GM19468 (cell line): ENCODE data around the gene BTNL8.
"Not testable (repeated sequence)": the region's sequence is repeated elsewhere in the genome, so short reads cannot be mapped to it uniquely, and the experiment has no call there.

ENCODE experiments used
- ATAC-seq: cut with Tn5 transposase; IDR thresholded peaks from one replicate; pipeline ENCODE4 v1.9.1; 2021; ENCODE audit warnings: mild to moderate bottlenecking, moderate library complexity, moderate number of reproducible peaks; ENCODE audit not compliant: unreplicated experiment; ENCODE audit errors: extremely low read depth

Gene BTNL8

DNA sequence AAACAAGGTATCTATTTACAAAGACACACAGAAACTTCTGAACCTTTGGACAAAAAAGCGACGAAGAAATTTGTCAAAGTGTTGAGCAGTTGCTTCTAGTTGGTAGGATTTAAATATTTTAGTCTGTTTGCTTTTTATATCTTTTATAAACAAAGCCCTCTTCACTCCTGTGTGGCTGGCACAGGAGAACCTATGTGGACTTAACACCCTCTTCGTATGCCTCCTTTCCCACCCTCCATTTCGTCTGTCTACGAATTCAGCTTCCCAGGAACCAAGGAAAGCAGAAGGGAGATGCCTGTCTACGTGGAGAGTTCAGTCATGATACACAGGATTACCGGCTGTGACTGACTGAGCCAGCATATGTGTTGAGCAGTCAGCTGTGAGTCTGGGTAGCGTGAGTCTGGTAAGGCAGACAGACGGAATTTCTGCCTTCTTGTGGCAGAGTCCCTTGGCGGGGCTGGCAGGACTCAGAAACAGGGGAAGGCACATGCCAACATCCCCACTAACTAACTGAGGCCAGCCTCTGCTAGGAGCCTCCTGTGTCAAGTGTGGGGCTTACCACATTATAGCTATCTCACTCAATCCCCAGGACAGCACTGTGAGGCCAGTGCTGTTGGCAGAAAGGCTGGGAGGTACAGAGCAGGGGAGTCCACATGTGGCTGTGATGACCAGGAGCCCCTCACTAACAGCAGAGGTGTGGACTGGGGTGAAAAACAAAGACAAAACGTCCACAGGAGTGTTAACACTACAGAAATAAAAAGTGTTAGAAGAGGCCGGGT lies 24.0 kb upstream of the BTNL8 start:
- no peak for ATAC-seq

DNA sequence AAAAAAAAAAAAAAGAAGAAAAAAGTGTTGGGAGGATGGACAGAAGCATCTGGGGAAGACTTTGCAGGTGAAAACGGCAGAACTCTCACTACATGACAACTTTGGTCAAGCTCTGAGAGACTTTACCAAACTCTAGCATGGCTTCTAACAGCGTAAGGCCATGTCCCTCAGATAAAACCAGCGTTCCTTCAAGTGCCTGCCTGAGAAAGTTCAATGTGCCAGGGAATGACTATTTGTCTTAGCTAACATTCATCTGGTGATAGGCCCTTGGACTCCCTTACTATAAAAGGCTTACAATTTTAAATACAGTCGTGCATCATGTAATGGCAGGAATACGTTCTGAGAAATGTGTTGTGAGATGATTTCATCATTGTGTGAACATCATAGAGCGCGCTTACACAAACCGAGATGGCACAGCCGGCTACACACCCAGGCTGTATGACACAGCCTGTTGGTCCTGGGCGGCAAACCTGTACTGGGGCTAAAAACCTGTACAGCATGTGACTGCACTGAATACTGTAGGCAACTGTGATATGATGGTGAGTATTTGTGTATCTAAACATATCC lies 23.0 kb upstream of the BTNL8 start:
- no peak for ATAC-seq

DNA sequence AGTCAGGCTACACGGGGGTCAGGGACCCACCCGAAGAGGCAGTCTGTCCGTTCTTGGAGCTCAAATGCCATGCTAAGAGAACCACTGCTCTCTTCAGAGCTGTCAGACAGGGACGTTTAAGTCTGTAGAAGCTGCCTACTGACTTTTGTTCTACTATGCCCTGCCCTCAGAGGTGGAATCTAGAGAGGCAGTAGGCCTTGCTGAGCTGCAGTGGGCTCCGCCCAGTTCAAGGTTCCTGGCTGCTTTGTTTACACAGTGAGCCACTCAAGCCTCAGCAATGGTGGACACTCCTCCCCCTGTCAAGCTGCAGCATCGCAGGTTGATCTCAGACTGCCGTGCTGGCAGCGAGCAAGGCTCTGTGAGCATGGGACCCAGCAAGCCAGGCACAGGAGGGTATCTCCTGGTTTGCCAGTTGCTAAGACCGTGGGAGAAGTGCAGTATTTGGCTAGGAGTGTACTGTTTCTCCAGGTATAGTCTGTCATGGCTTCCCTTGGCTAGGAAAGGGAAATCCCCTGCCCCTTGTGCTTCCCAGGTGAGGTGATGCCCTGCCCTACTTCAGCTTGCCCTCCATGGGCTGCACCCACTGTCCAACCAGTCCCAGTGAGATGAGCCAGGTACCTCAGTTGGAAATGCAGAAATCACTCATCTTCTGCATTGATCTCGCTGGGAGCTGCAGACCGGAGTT lies 13.0 kb upstream of the BTNL8 start:
- not testable (repeated sequence) for ATAC-seq

DNA sequence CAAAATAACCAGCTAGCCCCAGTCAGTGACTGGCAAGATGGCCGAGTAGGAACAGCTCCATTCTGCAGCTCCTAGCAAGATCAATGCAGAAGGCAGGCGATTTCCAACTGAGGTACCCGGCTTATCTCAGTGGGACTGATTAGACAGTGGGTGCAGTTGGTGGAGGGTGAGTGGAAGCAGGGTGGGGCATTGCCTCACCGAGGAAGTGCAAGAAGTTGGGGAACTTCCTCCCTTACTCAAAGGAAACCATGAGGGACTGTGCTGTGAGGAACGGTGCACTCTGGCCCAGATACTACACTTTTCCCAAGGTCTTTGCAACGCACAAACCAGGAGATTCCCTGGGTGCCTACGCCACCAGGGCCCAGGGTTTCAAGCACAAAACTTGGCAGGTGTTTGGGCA lies 9.6 kb upstream of the BTNL8 start:
- ATAC-seq = no peak

DNA sequence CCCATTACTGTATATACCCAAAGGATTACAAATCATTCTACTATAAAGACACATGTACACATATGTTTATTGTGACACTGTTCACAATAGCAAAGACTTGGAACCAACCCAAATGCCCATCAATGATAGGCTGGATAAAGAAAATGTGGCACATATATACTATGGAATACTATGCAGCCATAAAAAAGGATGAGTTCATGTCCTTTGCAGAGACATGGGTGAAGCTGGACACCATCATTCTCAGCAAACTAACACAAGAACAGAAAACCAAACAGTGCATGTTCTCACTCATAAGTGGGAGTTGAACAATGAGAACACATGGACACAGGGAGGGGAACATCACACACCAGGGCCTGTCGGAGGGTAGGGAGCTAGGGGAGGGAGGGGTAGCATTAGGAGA lies 3.6 kb upstream of the BTNL8 start:
- ATAC-seq = not testable (repeated sequence)

DNA sequence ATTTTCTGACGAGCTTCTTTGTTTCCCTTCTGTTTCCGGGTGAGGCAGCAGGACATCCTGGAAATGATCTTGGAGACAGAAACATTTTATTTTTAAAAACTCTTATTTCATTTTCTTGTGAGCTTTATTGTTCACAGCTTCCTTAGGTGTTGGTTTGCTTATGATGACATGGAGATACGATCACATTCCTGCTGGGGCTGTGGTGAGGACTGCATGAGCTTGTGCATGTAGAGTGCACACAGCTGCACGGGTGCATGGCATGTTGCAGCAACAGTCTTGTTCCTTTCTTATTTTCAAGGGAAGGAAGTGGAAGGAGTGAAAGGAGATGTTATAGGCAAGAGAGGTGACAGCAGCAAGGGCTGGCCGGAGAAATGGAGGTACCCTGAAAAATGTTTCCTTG lies 1.2 kb downstream of the BTNL8 start:
- no peak for ATAC-seq

DNA sequence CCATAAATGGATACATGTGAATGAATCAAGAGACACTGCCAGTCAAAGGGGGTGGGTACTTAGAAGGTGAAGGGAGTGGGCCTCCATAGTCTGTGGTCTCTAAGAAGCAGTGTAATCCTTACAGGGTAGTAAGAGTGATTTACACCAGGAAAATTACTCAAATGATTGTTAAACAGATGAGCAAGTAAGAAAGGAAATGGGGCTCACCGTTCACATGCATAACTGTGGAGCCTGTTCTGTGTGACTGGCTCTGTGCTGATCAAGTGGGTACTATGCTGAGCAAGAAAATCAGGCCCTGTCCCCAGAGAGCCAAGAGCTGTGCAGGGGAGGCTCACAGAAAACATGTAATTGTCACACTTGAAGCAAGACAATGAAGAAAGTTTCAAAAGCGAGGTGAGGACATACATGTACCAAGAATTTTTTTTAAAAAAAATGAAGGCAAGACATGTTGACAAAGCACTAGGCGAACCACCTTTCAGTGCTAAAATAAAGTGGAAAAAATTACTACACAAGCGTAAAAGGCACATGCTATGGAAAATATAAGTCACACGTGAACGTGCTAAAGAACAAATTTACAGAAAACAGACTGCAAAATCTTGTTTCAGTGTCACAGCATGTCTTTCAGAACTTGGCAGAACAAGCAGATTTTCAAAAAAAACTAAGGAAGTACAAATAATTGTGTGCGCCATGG lies 2.5 kb downstream of the BTNL8 start:
- no peak for ATAC-seq

DNA sequence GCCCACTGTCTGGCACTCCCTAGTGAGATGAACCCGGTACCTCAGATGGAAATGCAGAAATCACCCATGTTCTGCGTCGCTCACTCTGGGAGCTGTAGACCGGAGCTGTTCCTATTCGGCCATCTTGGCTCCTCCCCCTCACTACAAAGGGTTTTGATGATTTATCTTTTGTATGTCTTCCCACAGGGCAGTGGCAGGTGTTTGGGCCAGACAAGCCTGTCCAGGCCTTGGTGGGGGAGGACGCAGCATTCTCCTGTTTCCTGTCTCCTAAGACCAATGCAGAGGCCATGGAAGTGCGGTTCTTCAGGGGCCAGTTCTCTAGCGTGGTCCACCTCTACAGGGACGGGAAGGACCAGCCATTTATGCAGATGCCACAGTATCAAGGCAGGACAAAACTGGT lies 9.4 kb downstream of the BTNL8 start:
- ATAC-seq = no peak

DNA sequence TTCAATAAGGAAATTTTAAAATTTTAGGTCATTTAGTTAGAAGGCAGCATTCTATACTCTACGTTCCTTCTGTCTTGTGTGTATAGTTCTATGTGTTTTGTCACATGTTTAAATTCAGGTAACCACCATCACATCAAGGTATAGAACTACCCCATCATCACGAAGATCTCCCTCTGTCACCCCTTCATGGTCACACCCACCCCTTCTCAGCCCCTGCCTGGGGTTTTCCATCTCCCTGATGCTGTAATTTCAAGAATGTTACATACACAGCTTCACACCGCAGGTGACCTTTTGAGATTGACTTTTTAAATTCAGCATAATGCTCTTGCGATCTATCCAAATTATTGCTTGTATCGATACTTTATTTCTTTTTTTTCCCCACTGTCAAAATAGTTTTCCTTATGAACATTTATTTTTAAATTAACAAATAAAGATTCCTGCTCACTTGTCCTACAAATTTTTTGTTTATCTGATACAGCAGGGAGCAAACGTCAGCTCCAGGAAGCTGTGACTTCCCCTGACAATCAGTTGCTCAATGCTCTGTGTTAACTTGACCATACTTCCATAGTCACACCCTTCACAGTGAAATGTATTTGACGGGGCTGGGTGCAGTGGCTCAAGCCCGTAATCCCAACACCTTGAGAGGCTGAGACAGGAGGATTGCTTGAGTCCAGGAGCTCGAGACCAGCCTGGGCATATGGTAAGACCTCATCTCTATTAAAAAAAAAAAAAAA lies 10.2 kb downstream of the BTNL8 start:
- no peak for ATAC-seq

DNA sequence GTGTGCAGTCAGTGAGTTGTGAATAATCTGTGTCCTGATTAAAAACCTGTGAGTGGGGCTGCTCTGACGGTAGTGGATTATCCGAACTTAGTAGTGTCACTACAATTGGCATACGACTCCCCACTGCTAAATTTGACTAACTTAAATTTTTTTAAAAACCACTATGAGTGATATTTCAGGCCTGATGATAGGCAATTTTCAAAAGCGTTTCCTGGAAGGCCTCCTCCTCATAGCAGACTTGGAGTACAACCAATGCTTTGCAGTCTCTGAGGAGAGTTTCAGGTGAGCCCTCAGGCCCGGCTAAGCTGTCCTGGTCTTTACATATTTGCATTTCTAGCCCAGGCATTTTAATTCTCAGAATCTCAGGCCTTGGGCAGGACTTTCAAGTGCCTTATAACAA lies 10.8 kb downstream of the BTNL8 start:
- ATAC-seq = no peak

DNA sequence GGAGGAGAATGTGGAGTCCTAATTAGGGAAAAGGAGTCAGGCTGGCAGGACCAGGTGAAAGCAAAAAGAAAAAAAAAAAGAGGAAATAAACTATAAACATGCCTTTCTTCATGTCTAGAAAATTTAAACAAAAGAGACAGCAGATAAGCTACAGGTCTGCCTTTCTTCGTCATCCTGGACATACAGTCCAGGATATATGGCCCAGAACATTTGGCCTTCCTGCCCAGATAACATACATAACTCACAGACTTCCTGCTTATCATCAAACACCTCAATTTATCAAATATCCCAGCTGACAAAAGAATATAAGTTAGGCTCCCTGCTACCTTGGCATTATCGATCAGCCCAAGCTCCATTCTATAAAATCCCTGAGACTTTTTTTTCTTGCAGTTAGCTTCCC lies 11.2 kb downstream of the BTNL8 start:
- no peak for ATAC-seq

DNA sequence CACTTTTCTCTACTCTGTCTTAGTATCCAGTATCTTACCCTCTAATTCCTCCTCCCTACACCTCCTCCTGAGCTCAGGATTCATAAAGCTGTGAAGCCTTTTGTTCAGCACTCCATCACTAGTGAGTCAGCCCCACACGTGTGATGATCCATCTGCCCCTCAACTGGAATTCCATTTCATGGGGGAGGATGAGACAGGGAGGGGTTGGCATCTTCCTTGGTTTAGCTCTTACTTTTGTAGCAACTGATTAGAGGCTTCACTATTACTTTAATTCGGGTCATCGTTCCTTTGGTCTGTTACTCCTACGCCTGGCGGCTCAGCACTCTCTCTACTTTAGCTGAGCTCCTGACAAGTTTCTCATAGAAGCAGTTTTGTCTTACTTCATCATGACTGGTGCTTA lies 11.8 kb downstream of the BTNL8 start:
- no peak for ATAC-seq

DNA sequence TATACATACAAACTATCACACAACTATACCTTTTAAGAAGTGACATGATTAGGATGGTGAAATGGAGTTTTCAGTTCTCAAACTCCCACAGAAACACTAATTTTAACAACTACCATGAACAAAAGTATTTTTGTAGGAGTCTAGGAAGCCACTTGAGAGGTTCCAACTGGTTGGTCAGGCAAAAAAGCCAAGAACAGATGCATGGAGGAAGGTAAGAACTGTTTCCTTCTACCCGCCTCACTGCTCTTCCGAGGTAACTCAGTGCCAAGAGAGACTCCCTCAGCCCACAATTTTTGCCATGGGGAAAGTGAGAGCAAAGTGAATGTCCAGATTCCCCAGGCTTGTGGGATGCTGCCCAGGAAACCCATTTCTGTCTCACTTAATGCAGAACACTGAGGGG lies 15.7 kb downstream of the BTNL8 start:
- no peak for ATAC-seq

DNA sequence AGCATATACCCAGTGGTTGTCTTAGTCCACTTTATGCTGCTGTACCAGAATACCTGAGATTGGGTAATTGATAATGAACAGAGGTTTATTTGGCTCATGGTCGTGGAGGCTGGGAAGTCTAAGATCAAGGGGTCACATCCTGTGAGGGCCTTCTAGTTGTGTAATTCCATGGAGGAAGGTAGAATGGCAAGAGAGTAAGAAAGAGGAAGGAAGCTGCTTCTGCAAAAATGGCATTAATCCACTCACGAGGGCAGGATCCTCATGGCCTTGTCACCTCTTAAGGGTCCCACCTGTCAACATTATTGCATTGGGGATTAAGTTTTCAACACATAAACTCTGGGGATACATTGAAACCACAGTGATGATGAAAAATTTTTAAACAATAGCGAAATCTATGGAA lies 17.0 kb downstream of the BTNL8 start:
- no peak for ATAC-seq

DNA sequence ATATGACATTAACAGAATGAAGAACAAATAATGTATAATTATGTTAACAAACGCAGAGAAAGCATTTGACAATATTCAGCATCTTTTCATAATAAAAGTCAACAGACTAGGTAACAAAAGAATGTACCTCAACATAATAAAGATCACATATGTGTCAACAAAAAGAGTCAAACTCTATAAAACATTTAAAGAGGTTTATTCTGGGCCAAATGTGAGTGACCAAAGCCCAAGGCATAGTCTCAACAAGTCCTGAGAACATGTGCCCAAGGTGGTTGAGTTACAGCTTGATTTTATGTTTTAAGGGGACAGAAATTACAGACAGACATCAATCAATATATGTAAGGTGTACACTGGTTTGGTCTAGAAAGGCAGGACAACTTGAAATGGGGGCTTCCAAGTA lies 19.4 kb downstream of the BTNL8 start:
- no peak for ATAC-seq

DNA sequence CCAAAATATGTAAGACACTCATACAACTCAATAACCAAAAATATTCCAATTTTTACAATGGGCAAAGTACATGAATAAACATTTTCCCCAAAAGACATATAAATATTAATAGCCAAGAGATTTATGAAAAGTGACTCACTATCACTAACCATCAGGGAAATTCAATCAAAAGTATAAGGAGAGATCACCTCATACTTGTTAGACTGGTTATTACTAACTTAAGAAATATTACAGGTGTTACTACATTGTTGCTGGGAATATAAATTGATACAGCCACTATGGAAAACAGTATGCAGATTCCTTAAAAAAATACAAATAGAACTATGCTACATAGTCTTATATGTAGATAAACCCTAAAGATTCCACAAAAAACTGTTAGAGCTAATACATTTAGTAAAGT lies 21.8 kb downstream of the BTNL8 start:
- no peak for ATAC-seq

DNA sequence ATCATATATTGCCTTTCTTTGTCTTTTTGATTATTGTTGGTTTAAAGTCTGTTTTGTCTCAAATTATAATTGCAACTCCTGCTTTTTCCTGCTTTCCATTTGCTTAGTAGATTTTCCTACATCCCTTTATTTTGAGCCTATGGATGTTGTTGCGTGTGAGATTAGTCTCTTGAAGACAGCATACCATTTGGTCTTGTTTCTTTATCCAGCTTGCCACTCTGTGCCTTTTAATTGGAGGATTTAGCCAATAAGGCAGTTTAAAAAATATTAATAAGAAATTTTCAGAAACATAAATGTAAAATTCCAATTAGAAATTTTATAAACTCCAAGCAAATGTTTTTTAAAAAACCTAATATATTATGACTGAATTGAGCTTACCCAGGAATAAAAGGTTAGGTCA lies 24.0 kb downstream of the BTNL8 start:
- ATAC-seq = no peak

DNA sequence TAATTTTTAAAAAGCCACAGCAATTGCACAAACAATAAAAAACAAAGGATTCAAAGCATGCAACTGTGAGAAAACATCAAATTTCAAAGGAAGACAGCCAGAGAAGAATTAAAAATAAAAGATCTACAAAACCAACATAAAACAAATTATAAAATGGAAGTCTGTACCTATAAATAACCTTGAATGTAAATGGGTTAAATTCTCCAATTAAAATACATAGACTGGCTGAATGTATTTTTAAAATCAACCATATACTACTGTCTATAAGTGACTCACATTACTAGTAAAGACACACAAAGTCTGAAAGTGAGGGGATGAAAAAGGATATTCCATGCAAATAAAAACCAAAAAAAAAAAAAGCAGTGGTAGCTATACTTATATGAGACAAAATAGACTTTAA lies 33.7 kb downstream of the BTNL8 start:
- ATAC-seq = no peak

DNA sequence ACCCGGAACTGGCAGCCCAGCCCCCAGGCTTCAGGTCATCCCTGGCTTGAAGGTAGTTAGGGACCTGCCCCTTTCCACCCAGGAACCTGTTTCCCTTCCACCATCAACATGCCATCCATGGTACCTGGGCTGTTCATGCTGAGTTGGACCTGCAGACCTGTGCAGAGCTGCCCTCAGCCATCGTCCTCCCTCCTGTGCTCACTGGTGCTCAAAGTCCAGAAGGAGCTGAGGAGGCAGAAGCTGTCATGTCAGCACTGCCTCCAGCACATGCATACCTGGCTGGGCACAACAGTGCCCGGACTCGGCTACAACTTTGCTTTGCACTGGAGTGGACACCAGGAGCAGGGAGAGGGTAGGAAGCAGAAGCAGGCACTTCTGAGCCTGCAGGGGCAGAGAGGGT lies 36.2 kb downstream of the BTNL8 start:
- ATAC-seq = no peak

DNA sequence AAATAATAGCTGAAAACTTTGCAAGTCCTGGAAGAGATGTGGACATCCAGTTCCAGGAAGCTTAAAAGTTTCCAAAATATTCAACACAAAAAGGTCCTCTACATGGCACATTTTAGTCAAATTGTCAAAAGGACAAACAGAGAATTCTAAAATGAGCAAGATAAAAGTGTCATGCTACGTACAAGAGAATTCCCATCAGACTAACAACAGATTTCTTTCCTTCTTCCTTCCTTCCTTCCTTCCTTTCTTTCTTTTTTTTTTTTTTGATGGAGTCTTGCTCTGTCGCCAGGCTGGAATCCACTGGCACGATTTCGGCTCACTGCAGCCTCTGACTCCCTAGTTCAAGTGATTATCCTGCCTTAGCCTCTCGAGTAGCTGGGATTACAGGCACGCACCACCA lies 39.3 kb downstream of the BTNL8 start:
- no peak for ATAC-seq
